CD4-positive, alpha-beta memory T cell (primary cell): Measurements from ENCODE around the gene ALS2. TPM values are rescaled to one million over a fixed set of nuclear protein-coding genes. Genes with fewer than 3 reads are reported as not detected.
"Not testable (repeated sequence)": the region's sequence is repeated elsewhere in the genome, so short reads cannot be mapped to it uniquely, and the experiment has no call there.

Source experiments
- CTCF ChIA-PET: fragments of 350-600 bp; sonication (Branson Sonifier 250); formaldehyde crosslinking; loops from one replicate; lab custom pipeline; 2021; ENCODE audit warnings: inconsistent platforms; ENCODE audit not compliant: partially characterized antibody; lab: Charles Lee
- POLR2A ChIA-PET: fragments of 350-600 bp; sonication (Branson Sonifier 250); formaldehyde crosslinking; loops from one replicate; lab custom pipeline; 2021; ENCODE audit not compliant: partially characterized antibody; lab: Charles Lee
- DNase-seq, 5 donors: peaks; one replicate each; pipeline versions ENCODE4 v3.0.0 to v3.0.0-alpha.2; 2020 to 2022; ENCODE audit warnings: mixed read lengths in 1 of 5
- H3K27ac ChIP-seq: one replicate; pipeline ENCODE4 v1.7.0; 2013; ENCODE audit warnings: low read depth, low read length
- H3K27me3 ChIP-seq: 2 replicates; pipeline ENCODE4 v1.7.0; 2013; ENCODE audit warnings: mild to moderate bottlenecking, low read length, moderate library complexity; ENCODE audit not compliant: insufficient read depth
- H3K36me3 ChIP-seq: 2 replicates; pipeline ENCODE4 v1.7.0; 2013; ENCODE audit warnings: mild to moderate bottlenecking, low read length, moderate library complexity; ENCODE audit not compliant: insufficient read depth
- H3K4me1 ChIP-seq: 2 replicates; pipeline ENCODE4 v1.7.0; 2013; ENCODE audit warnings: mild to moderate bottlenecking, low read length, moderate library complexity; ENCODE audit not compliant: insufficient read depth
- H3K4me3 ChIP-seq, 2 donors: one replicate each; pipeline ENCODE4 v1.7.0; 2013; ENCODE audit warnings: low read length in 2 of 2, mild to moderate bottlenecking in 1 of 2
- H3K9me3 ChIP-seq, 2 donors: one replicate each; pipeline ENCODE4 v1.7.0; 2013; ENCODE audit warnings: low read length in 2 of 2, control low read depth in 1 of 2; ENCODE audit not compliant: control insufficient read depth in 1 of 2
- H3K27ac Mint-ChIP-seq, 7 donors: one replicate each; pipeline ENCODE4 v1.8.0; 2020 to 2021; ENCODE audit warnings: mixed read lengths in 7 of 7, mild to moderate bottlenecking in 6 of 7, inconsistent platforms in 3 of 7, moderate library complexity in 3 of 7
- H3K27me3 Mint-ChIP-seq, 2 donors: one replicate each; pipeline ENCODE4 v1.8.0; 2020 to 2021; ENCODE audit warnings: mixed read lengths in 2 of 2
- H3K36me3 Mint-ChIP-seq, 2 donors: one replicate each; pipeline ENCODE4 v1.8.0; 2020 to 2021; ENCODE audit warnings: mixed read lengths in 2 of 2, inconsistent platforms in 1 of 2, mild to moderate bottlenecking in 1 of 2
- H3K4me1 Mint-ChIP-seq, 4 donors: one replicate each; pipeline ENCODE4 v1.8.0; 2020 to 2021; ENCODE audit warnings: mixed read lengths in 4 of 4, mild to moderate bottlenecking in 1 of 4
- H3K4me3 Mint-ChIP-seq, 8 donors: one replicate each; pipeline ENCODE4 v1.8.0; 2020 to 2021; ENCODE audit warnings: mixed read lengths in 8 of 8, mild to moderate bottlenecking in 7 of 8, moderate library complexity in 6 of 8, inconsistent platforms in 3 of 8
- H3K9me3 Mint-ChIP-seq, 8 donors: one replicate each; pipeline ENCODE4 v1.8.0; 2020 to 2021; ENCODE audit warnings: mixed read lengths in 8 of 8, mild to moderate bottlenecking in 5 of 8, inconsistent platforms in 3 of 8, moderate library complexity in 1 of 8
- intact Hi-C: fragments of 100-400 bp; cut with micrococcal nuclease; formaldehyde crosslinking; loops from one replicate; pipeline ENCODE4 v1.15.1; 2023
- polyA plus RNA-seq, 2 donors: library from polyadenylated mRNA; unstranded; fragments of 300-500 nt; fragmentation: Illumina TruSeq; gene quantifications; one replicate each; pipeline ENCODE4 v1.2.3, GENCODE V29; 2021
- total RNA-seq, 2 experiments: library from RNA; stranded (reverse); gene quantifications; one replicate each; pipeline ENCODE4 v1.2.3, GENCODE V29; 2021

Gene ALS2
- total and polyA plus RNA-seq, 4 experiments from 2014 or later: 4.9 to 10.5 (median 7.7) TPM

DNA sequence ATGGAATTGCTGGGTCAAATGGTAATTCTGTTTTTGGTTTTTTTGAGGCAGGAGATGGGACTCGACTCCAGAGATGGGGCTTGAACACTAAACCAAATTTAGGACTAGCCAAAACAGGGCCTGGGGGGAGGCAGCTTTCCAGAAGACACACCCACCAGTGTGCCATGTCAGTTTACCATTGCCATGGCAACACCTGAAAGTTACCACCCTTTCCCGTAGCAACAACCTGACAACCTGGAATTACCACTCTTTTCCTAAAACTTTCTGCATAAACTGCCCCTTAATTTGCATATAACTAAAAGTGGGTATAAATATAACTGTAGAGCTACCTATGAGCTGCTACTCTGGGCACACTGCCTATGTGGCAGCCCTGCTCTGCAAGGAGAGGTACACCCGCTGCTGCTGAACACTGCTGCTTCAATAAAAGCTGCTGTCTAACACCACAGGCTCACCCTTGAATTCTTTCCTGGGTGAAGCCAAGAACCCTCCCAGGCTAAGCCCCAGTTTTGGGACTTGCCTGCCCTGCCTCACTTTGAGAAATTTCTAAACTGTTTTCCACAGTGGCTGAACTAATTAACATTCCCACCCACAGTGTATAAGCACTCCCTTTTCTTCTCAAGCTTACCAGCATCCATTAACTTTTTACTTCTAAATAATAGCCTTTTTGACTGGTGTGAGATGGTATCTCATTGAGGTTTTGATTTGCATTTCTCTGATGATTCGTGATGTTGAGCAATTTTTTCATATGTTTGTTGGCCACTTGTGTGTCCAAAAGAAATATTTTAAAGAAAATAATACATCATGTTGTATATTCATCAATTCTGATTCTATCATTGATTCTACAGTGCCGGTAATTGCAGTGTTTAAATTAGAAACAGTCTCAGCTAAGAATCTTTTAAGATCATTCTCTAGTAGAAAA lies 36.2 kb upstream of the ALS2 start:
- H3K9me3 ChIP-seq: no peaks in the 10 kb centered on the region
- H3K27ac Mint-ChIP-seq: no peak overlapping the region
- H3K4me3 Mint-ChIP-seq: peak overlapping the region in 1 of 8 donors; percentile 28
- no peaks in the 10 kb centered on the region for H3K9me3 Mint-ChIP-seq
- H3K4me1 Mint-ChIP-seq: no peaks in the 10 kb centered on the region
- CTCF ChIA-PET: no interaction called here
- DNase-seq: no peak
- intact Hi-C loops: no loop called here
- H3K27me3 ChIP-seq: no peaks in the 10 kb centered on the region
- H3K4me3 ChIP-seq: no peak overlapping the region
- no peaks in the 10 kb centered on the region for H3K4me1 ChIP-seq
- POLR2A ChIA-PET: no interaction called here
- no peaks in the 10 kb centered on the region for H3K36me3 Mint-ChIP-seq
- H3K36me3 ChIP-seq: no peaks in the 10 kb centered on the region
- peaks cover 1 to 10% of the 10 kb centered on the region in 2 donors for H3K27me3 Mint-ChIP-seq
- no peak overlapping the region for H3K27ac ChIP-seq

DNA sequence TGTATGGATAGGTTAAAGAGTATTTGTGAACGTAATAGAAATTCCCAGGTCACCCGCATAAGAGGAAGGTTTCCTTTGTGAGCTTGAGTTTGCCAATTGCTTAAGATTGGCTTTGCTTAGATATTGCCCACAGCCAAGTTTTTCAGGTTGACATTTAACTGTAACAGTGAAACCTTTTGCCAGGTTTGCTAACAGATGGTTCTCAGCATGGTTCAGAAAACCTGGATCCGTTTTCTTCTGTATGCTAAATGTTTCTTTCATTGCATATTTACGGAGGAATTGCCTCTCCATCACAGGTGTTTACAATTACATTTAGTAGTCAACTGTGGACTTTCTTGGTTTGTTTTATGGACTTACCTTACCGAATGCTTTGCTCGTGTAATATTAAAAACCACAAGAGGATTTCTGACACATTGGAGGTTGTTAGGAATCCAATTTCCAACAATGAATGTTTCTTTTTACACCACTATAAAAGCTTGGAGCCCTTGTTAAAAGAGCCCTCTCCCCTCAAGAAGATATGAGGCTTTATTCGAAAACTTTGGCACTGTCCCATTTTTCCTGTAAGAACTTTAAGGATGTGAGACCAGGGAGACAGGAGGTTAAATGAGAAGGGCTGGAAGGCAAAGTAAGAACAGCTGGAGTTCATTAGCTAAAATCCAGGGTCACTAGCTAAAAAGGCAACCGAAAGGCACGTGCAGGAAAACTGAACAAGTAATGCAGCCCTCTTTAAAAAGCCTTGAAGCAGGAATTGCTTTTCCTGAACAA lies 33.4 kb upstream of the ALS2 start:
- H3K36me3 ChIP-seq: no peaks in the 10 kb centered on the region
- ChIA-PET CTCF (no interaction called here), POLR2A (no interaction called here)
- H3K9me3 Mint-ChIP-seq: no peaks in the 10 kb centered on the region
- H3K4me1 ChIP-seq: no peaks in the 10 kb centered on the region
- H3K27ac Mint-ChIP-seq: no peak overlapping the region
- no peak overlapping the region for H3K4me3 Mint-ChIP-seq
- H3K27me3 Mint-ChIP-seq: peaks cover 5 to 17% of the 10 kb centered on the region in 2 donors
- no peaks in the 10 kb centered on the region for H3K36me3 Mint-ChIP-seq
- no peak for DNase-seq
- no peaks in the 10 kb centered on the region for H3K9me3 ChIP-seq
- H3K27me3 ChIP-seq: no peaks in the 10 kb centered on the region
- H3K4me1 Mint-ChIP-seq: no peaks in the 10 kb centered on the region
- no peak overlapping the region for H3K4me3 ChIP-seq
- intact Hi-C loops: no loop called here
- no peak overlapping the region for H3K27ac ChIP-seq

DNA sequence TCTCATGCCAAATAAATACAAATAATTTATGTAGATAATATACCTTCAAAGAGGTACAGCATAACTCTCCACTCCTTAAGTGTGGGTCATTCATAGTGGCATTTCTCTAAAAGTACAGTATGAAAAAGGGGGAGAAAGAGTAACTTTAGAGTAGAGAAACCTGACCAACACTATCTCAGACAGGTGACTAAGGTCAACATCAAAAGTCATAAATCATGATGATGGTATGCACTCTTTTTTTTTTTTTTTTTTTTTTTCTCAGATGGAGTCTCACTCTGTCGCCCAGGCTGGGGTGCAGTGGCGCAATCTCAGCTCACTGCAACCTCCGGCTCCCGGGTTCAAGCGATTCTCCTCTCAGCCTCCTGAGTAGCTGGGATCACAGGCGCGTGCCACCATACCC lies 29.9 kb upstream of the ALS2 start:
- CTCF ChIA-PET: interaction anchor here (0.5 kb wide), 1 partner anchor 1002 kb away, joined by 3 read pairs; no protein-coding TSS in a partner anchor
- peaks cover 7 to 22% of the 10 kb centered on the region in 2 donors for H3K27me3 Mint-ChIP-seq
- H3K27ac ChIP-seq, H3K9me3 ChIP-seq, H3K4me3 Mint-ChIP-seq, H3K4me3 ChIP-seq, H3K4me1 ChIP-seq, H3K9me3 Mint-ChIP-seq, intact Hi-C loops, H3K36me3 Mint-ChIP-seq, POLR2A ChIA-PET, H3K27me3 ChIP-seq, DNase-seq, H3K4me1 Mint-ChIP-seq, H3K36me3 ChIP-seq, H3K27ac Mint-ChIP-seq: not testable (repeated sequence)

DNA sequence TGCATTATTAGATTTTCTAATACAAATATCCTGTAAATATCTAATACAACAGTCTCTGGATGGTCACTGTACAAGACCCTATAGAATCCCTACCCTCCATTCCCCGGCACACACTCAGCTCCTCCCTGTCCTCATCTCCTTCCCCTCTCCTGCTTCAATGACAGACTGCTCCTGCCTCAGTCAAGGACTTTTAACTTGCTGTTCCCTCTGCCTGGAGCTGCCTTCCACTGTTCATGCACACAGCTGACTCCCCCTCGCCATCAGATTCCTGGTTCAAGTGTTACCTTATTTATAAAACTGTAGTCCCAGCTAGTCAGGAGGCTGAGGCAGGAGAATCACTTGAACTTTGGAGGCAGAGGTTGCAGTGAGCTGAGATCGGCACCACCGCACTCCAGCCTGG lies 28.9 kb upstream of the ALS2 start:
- H3K27me3 ChIP-seq: no peaks in the 10 kb centered on the region
- CTCF ChIA-PET: no interaction called here

DNA sequence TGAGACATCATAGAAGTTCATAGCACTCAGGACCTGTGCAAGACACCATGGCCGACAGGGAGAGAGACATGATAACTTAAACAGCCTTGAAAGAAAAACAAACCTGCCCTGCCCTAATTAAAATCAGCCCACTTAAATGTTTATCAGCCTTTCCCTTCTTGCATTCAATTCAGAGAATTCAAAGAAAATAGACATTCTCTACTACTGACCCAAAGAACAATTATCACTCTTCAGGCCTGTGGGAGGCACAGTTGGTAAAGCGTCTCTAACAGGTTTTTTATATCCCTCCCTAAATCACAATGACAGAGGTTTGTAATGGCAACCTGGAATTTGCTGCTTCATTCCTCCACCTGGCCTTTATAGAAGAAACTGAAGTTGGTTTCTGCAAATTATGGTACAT lies 27.3 kb upstream of the ALS2 start:
- Mint-ChIP-seq H3K27me3 (peaks cover 8 to 16% of the 10 kb centered on the region in 2 donors), H3K9me3 (no peaks in the 10 kb centered on the region), H3K4me3 (no peak overlapping the region), H3K4me1 (no peaks in the 10 kb centered on the region), H3K36me3 (no peaks in the 10 kb centered on the region), H3K27ac (no peak overlapping the region)
- no peaks in the 10 kb centered on the region for H3K4me1 ChIP-seq
- no peaks in the 10 kb centered on the region for H3K27me3 ChIP-seq
- no peak for DNase-seq
- no peaks in the 10 kb centered on the region for H3K36me3 ChIP-seq
- ChIA-PET POLR2A (no interaction called here), CTCF (no interaction called here)
- no peak overlapping the region for H3K27ac ChIP-seq
- no peak overlapping the region for H3K4me3 ChIP-seq
- no peaks in the 10 kb centered on the region for H3K9me3 ChIP-seq
- intact Hi-C loops: no loop called here

More for the DNA sequence above, 28.9 kb upstream of the ALS2 start:
- H3K4me1 ChIP-seq: no peaks in the 10 kb centered on the region
- Mint-ChIP-seq H3K9me3 (no peaks in the 10 kb centered on the region), H3K36me3 (no peaks in the 10 kb centered on the region), H3K27me3 (peaks cover 7 to 22% of the 10 kb centered on the region in 2 donors), H3K4me3 (no peak overlapping the region), H3K4me1 (no peaks in the 10 kb centered on the region), H3K27ac (no peak overlapping the region)
- no peak for DNase-seq
- no peak overlapping the region for H3K27ac ChIP-seq
- no peaks in the 10 kb centered on the region for H3K36me3 ChIP-seq
- H3K9me3 ChIP-seq: no peaks in the 10 kb centered on the region
- no peak overlapping the region for H3K4me3 ChIP-seq
- intact Hi-C loops: no loop called here
- POLR2A ChIA-PET: no interaction called here

DNA sequence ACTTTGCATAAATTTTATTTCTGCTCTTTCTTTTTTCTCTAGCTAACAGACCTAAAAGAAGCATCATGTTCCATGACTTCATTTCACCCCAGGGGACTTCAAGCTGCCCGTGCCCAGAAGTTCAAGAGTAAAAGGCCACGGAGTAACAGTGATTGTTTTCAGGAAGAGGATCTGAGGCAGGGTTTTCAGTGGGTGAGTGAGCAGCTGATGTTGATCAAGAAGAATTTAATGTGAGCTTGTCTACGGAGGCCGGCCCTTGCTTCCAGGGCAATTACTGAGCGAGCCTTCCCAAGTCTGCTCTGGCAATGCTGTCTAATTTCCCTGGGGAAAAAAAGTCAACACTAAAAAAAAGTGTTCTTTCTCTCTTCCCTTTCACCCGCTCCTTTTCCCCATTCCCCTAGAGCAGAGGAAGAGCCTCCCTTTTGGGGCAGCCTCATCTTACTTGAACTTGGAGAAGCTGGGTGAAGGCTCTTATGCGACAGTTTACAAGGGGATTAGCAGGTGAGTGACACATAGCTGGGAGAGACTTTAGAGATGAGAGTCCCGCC lies 26.8 kb upstream of the ALS2 start:
- H3K27ac Mint-ChIP-seq: no peak overlapping the region
- Histone ChIP-seq H3K4me1 (no peaks in the 10 kb centered on the region), H3K36me3 (no peaks in the 10 kb centered on the region), H3K4me3 (no peak overlapping the region), H3K27me3 (no peaks in the 10 kb centered on the region), H3K9me3 (no peaks in the 10 kb centered on the region), H3K27ac (no peak overlapping the region)
- peaks cover 10 to 16% of the 10 kb centered on the region in 2 donors for H3K27me3 Mint-ChIP-seq
- ChIA-PET POLR2A (no interaction called here), CTCF (no interaction called here)
- no peaks in the 10 kb centered on the region for H3K4me1 Mint-ChIP-seq
- no peak for DNase-seq
- no peaks in the 10 kb centered on the region for H3K9me3 Mint-ChIP-seq
- no peak overlapping the region for H3K4me3 Mint-ChIP-seq
- intact Hi-C loops: no loop called here
- H3K36me3 Mint-ChIP-seq: no peaks in the 10 kb centered on the region
